Fibroblast of skin of back (primary cell): Measurements from ENCODE around the gene PPP2CA.

ENCODE experiments used
- DNase-seq: peaks from one replicate; pipeline ENCODE4 v3.0.0-alpha.2; 2013

Gene PPP2CA

GRCh38 chr5:134148316-134148715 is 77.6 kb downstream of the PPP2CA start:
- DNase-seq: no peak

- no peak for DNase-seq
These were observed 79.0 kb downstream of the PPP2CA start for GRCh38 chr5:134146651-134147518.

- DNase-seq: peak; percentile 70
These were observed 79.9 kb downstream of the PPP2CA start for GRCh38 chr5:134145779-134146581.

GRCh38 chr5:134145041-134145757 is 80.7 kb downstream of the PPP2CA start:
- DNase-seq: no peak
